ENCODE data around the gene FHOD3. TPM values are rescaled to one million over a fixed set of nuclear protein-coding genes. Genes with fewer than 3 reads are reported as not detected.

The FHOD3 gene
- total and polyA plus RNA-seq, 7 experiments from 2014 or later, result not detected

- no peak overlapping the region for H3K4me3 Mint-ChIP-seq
- POLR2A ChIA-PET, result no interaction called here
- H3K36me3 Mint-ChIP-seq, result no peaks in the 10 kb centered on the region
- peaks cover 0 to 21% (median 7%) of the 10 kb centered on the region in 5 donors for H3K27me3 Mint-ChIP-seq
- no peaks in the 10 kb centered on the region for H3K4me1 Mint-ChIP-seq
- ATAC-seq (no peak), DNase-seq (no peak)
- H3K9me3 ChIP-seq (ENCODE audit: control insufficient read depth in 2 of 3, low read length in 3 of 3), result no peaks in the 10 kb centered on the region
- no peaks in the 10 kb centered on the region for H3K4me1 ChIP-seq (ENCODE audit: control insufficient read depth in 2 of 2, insufficient read depth in 2 of 2, low read length in 2 of 2)
- H3K27ac ChIP-seq (ENCODE audit: low read depth, low read length), result no peak overlapping the region
- CTCF ChIA-PET, result no interaction called here
- peaks cover 0 to 19% (median 5%) of the 10 kb centered on the region in 11 donors for H3K9me3 Mint-ChIP-seq
- H3K4me3 ChIP-seq (ENCODE audit: low read length), result no peak overlapping the region
- no peak overlapping the region for H3K27ac Mint-ChIP-seq
- H3K27me3 ChIP-seq (ENCODE audit: control insufficient read depth in 2 of 2, insufficient read depth in 2 of 2, low read length in 2 of 2), result no peaks in the 10 kb centered on the region
- no peaks in the 10 kb centered on the region for H3K36me3 ChIP-seq (ENCODE audit: control insufficient read depth in 2 of 3, insufficient read depth in 3 of 3, low read length in 3 of 3)
- intact Hi-C loops (cut with micrococcal nuclease), result no loop called here
Observed at GRCh38 chr18:36734596-36734995, 437.1 kb downstream of the FHOD3 start.

GRCh38 chr18:36735130-36735529, 437.6 kb downstream of the FHOD3 start:
- Histone ChIP-seq H3K36me3 (ENCODE audit: control insufficient read depth in 2 of 3, insufficient read depth in 3 of 3, low read length in 3 of 3) (no peaks in the 10 kb centered on the region), H3K9me3 (ENCODE audit: control insufficient read depth in 2 of 3, low read length in 3 of 3) (no peaks in the 10 kb centered on the region), H3K27me3 (ENCODE audit: control insufficient read depth in 2 of 2, insufficient read depth in 2 of 2, low read length in 2 of 2) (no peaks in the 10 kb centered on the region), H3K4me1 (ENCODE audit: control insufficient read depth in 2 of 2, insufficient read depth in 2 of 2, low read length in 2 of 2) (no peaks in the 10 kb centered on the region), H3K4me3 (ENCODE audit: low read length) (no peak overlapping the region), H3K27ac (ENCODE audit: low read depth, low read length) (no peak overlapping the region)
- ATAC-seq (no peak), DNase-seq (no peak)
- CTCF ChIA-PET, result no interaction called here
- Mint-ChIP-seq H3K27ac (no peak overlapping the region), H3K4me3 (no peak overlapping the region), H3K36me3 (no peaks in the 10 kb centered on the region), H3K9me3 (peaks cover 0 to 19% (median 5%) of the 10 kb centered on the region in 11 donors), H3K27me3 (peaks cover 0 to 21% (median 10%) of the 10 kb centered on the region in 5 donors), H3K4me1 (no peaks in the 10 kb centered on the region)
- POLR2A ChIA-PET, result no interaction called here
- intact Hi-C loops (cut with micrococcal nuclease), result no loop called here

DNA sequence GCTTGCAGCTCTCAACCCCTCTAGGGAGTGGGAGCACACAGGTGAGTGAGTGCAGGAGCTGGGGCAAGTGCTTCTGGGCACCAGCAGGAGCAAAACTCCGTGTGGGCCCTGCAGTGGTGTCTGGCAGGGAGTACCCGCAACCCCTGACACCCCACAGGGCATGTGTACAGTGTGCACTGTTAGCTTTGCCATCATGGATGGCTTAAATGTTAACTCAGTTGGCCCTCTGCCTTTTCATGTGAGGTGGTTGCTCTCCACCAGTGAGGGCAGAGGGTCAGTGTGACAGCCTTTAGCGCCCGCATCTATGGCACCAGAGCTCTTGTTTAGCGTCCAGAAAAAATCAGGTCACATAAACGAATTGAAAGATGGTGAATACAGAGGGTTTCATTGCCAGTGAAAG, 438.6 kb downstream of the FHOD3 start:
- Histone ChIP-seq H3K9me3 (ENCODE audit: control insufficient read depth in 2 of 3, low read length in 3 of 3) (no peaks in the 10 kb centered on the region), H3K27me3 (ENCODE audit: control insufficient read depth in 2 of 2, insufficient read depth in 2 of 2, low read length in 2 of 2) (no peaks in the 10 kb centered on the region), H3K27ac (ENCODE audit: low read depth, low read length) (no peak overlapping the region), H3K36me3 (ENCODE audit: control insufficient read depth in 2 of 3, insufficient read depth in 3 of 3, low read length in 3 of 3) (no peaks in the 10 kb centered on the region), H3K4me3 (ENCODE audit: low read length) (no peak overlapping the region), H3K4me1 (ENCODE audit: control insufficient read depth in 2 of 2, insufficient read depth in 2 of 2, low read length in 2 of 2) (no peaks in the 10 kb centered on the region)
- CTCF ChIA-PET, result no interaction called here
- Mint-ChIP-seq H3K4me3 (no peak overlapping the region), H3K4me1 (no peaks in the 10 kb centered on the region), H3K27me3 (peaks cover under 1 to 24% (median 8%) of the 10 kb centered on the region in 5 donors), H3K9me3 (peaks cover 0 to 19% (median 5%) of the 10 kb centered on the region in 11 donors), H3K27ac (no peak overlapping the region), H3K36me3 (no peaks in the 10 kb centered on the region)
- ATAC-seq (no peak), DNase-seq (no peak)
- intact Hi-C loops (cut with micrococcal nuclease), result no loop called here
- POLR2A ChIA-PET, result no interaction called here

- Mint-ChIP-seq H3K27ac (no peak overlapping the region), H3K27me3 (peaks cover 3 to 23% (median 12%) of the 10 kb centered on the region in 5 donors), H3K4me1 (no peaks in the 10 kb centered on the region), H3K4me3 (no peak overlapping the region), H3K9me3 (peaks cover 0 to 9% (median 4%) of the 10 kb centered on the region in 11 donors), H3K36me3 (no peaks in the 10 kb centered on the region)
- no peaks in the 10 kb centered on the region for H3K9me3 ChIP-seq (ENCODE audit: control insufficient read depth in 2 of 3, low read length in 3 of 3)
- ChIA-PET POLR2A (no interaction called here), CTCF (no interaction called here)
- intact Hi-C loops (cut with micrococcal nuclease), result no loop called here
- ATAC-seq, result no peak
- no peak for DNase-seq
- no peak overlapping the region for H3K4me3 ChIP-seq (ENCODE audit: low read length)
- no peaks in the 10 kb centered on the region for H3K36me3 ChIP-seq (ENCODE audit: control insufficient read depth in 2 of 3, insufficient read depth in 3 of 3, low read length in 3 of 3)
- no peak overlapping the region for H3K27ac ChIP-seq (ENCODE audit: low read depth, low read length)
- H3K4me1 ChIP-seq (ENCODE audit: control insufficient read depth in 2 of 2, insufficient read depth in 2 of 2, low read length in 2 of 2), result no peaks in the 10 kb centered on the region
- no peaks in the 10 kb centered on the region for H3K27me3 ChIP-seq (ENCODE audit: control insufficient read depth in 2 of 2, insufficient read depth in 2 of 2, low read length in 2 of 2)
Observed at GRCh38 chr18:36737316-36737715, 439.8 kb downstream of the FHOD3 start.

GRCh38 chr18:36744261-36744876, 446.9 kb downstream of the FHOD3 start:
- H3K27ac Mint-ChIP-seq, result no peak overlapping the region
- no peak for ATAC-seq

GRCh38 chr18:36745219-36745975, 447.9 kb downstream of the FHOD3 start:
- Histone ChIP-seq H3K36me3 (ENCODE audit: control insufficient read depth in 2 of 3, insufficient read depth in 3 of 3, low read length in 3 of 3) (no peaks in the 10 kb centered on the region), H3K9me3 (ENCODE audit: control insufficient read depth in 2 of 3, low read length in 3 of 3) (no peaks in the 10 kb centered on the region), H3K27me3 (ENCODE audit: control insufficient read depth in 2 of 2, insufficient read depth in 2 of 2, low read length in 2 of 2) (no peaks in the 10 kb centered on the region), H3K27ac (ENCODE audit: low read depth, low read length) (no peak overlapping the region), H3K4me1 (ENCODE audit: control insufficient read depth in 2 of 2, insufficient read depth in 2 of 2, low read length in 2 of 2) (no peaks in the 10 kb centered on the region), H3K4me3 (ENCODE audit: low read length) (no peak overlapping the region)
- ATAC-seq (no peak), DNase-seq (no peak)
- Mint-ChIP-seq H3K4me1 (no peaks in the 10 kb centered on the region), H3K36me3 (no peaks in the 10 kb centered on the region), H3K4me3 (no peak overlapping the region), H3K27me3 (peaks cover 0 to 20% (median 17%) of the 10 kb centered on the region in 5 donors), H3K9me3 (peaks cover 0 to 2% (median 0%) of the 10 kb centered on the region in 11 donors), H3K27ac (no peak overlapping the region)
- ChIA-PET POLR2A (no interaction called here), CTCF (no interaction called here)
- intact Hi-C loops (cut with micrococcal nuclease), result no loop called here

More at GRCh38 chr18:36744261-36744876, 446.9 kb downstream of the FHOD3 start:
- Histone ChIP-seq H3K27ac (ENCODE audit: low read depth, low read length) (no peak overlapping the region), H3K27me3 (ENCODE audit: control insufficient read depth in 2 of 2, insufficient read depth in 2 of 2, low read length in 2 of 2) (no peaks in the 10 kb centered on the region), H3K4me3 (ENCODE audit: low read length) (no peak overlapping the region), H3K4me1 (ENCODE audit: control insufficient read depth in 2 of 2, insufficient read depth in 2 of 2, low read length in 2 of 2) (no peaks in the 10 kb centered on the region), H3K9me3 (ENCODE audit: control insufficient read depth in 2 of 3, low read length in 3 of 3) (no peaks in the 10 kb centered on the region), H3K36me3 (ENCODE audit: control insufficient read depth in 2 of 3, insufficient read depth in 3 of 3, low read length in 3 of 3) (no peaks in the 10 kb centered on the region)
- intact Hi-C loops (cut with micrococcal nuclease), result no loop called here
- DNase-seq, result no peak
- Mint-ChIP-seq H3K4me1 (no peaks in the 10 kb centered on the region), H3K9me3 (no peaks in the 10 kb centered on the region), H3K36me3 (no peaks in the 10 kb centered on the region), H3K27me3 (peaks cover 3 to 24% (median 16%) of the 10 kb centered on the region in 5 donors), H3K4me3 (no peak overlapping the region)
- CTCF ChIA-PET, result no interaction called here
- POLR2A ChIA-PET, result no interaction called here

Measured in naive thymus-derived CD4-positive, alpha-beta T cell (primary cell).